ENCODE data around the gene S100PBP. TPM values are rescaled to one million over a fixed set of nuclear protein-coding genes. Genes with fewer than 3 reads are reported as not detected.

S100PBP gene
- total RNA-seq, 1 experiment from 2014 or later, result 30.3 TPM

- DNase-seq (ENCODE audit: low read depth), result no peak
Observed at GRCh38 chr1:32825181-32825580, 7.7 kb downstream of the S100PBP start.

GRCh38 chr1:32828341-32828740, 10.9 kb downstream of the S100PBP start:
- DNase-seq (ENCODE audit: low read depth), result peak; percentile 23

DNA sequence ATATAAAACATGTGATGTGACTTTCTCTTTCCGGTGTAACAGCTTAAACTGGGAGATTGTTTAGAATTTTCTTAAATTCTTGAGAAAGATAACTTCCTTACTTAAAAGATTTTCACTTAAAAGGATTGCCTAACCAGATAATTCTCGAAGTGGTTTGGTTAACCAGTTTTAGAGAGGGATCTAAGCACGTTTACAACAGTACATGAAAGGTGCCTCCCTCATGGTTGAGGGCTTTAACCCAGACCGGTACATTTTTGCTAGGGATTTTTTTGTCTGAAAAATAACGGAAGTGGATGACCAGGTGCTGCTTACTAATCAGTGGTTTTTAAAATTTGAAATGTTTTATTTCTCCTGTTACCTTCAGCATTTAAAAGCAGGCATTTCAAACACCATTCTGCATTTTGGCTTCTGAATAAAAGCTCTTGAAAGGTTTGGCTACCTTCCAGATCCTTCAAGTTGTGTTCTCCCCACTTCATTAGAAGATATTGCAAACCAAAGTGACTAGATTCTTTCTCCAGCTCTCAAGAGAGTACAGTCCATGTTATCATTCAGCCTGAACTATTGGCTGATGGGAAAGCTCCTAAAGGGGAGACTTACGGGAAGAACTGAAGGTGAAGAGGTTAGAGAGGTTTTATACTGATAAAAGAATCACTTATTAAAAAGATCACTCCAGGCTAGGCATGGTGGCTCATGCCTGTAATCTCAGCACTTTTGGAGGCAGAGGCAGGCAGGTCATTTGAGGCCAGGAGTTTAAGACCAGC, 12.8 kb downstream of the S100PBP start:
- no peak for DNase-seq (ENCODE audit: low read depth)

DNA sequence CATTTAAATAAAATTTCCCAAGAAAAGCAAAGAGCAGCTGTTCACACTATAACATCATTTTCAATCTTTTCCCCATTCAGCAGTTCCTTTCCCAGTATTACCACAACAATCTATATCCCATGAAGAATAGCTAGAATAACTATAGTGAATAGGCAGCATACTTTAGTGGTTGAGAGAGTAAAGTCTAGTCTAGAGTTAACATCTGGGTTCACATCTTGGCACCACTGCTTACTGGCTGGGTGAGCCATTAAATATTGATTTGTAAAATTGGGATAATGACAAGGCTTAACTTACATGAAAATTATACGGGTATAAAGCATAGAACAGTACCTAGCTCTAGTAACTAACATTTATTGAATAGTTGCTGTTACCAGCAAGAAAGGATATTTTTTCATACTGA, 14.4 kb downstream of the S100PBP start:
- DNase-seq (ENCODE audit: low read depth), result no peak

GRCh38 chr1:32848354-32849063, 31.1 kb downstream of the S100PBP start:
- DNase-seq (ENCODE audit: low read depth), result no peak

DNA sequence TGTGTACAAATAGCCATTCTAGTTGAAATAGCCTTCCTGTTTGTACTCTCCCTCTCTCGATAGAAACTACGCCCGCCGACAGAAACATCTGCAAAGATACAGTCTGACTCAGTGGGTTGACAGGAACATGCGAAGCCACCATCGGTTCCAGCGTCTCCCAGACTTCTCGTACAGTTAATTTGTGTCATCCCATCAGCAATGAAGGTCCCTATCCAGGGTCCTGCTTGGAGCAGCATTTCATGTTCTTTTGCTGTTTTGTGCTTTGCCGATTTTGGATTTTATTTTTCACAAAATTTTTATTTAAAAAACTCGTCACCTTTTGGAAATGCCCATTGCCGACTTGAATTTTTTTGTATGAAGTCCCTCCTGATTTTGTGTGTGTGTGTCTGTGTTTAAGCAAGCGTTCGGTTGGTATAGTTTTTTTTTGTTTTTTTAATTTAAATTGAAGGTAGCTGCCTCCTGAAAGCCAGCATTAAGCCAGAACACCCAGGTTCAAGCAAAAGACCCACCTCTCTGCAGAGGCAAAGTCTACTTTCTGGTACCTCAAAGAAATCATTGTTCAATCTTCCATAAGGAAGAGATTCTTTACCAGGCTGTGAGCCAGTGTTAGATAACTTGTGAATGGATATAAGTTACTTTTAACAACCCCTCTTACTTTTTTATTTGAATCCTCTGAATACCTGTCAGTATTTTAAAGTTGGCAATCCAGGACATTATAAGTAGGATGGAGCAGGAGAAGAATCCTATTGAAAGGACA, 38.6 kb downstream of the S100PBP start:
- DNase-seq (ENCODE audit: low read depth), result no peak

DNA sequence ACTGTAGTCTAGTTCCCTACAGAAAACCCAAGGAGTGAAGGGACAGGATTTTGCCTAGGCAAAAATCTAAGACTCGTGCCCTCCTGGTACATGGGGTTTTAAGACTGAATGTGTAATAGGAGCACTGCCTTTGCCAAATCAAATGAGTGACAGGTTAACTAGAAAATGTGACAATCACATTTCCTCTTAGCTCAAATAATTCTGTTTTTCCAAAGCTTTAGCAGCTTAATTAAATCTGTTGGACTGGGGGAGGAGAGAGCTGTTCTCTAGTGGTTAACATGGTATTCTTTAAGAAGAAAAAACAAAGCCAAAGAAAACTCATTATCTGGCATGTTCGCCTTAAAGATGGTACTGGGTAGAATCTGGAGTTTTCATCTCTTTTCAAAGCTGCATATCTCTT, 40.7 kb downstream of the S100PBP start:
- DNase-seq (ENCODE audit: low read depth), result no peak

GRCh38 chr1:32858791-32859190, 41.3 kb downstream of the S100PBP start:
- DNase-seq (ENCODE audit: low read depth), result no peak

DNA sequence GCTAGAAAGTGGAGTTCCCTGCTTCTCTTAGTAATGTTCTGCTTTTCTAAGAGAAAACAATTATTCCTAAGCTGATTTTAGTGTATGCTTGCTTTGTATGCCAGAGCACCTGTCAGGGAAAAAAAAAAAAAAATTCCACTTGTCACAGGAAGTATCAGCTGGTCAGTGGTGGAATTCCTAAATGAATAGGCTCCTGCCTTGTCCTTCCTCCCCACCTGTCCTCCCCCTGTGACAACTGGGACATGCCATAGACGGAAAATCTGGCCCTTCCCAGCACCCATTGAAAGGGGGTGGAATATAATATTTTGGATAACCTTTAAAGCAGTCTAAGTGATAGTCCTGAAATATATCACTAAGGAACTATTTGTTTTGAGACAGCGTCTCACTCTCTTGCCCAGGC, 42.5 kb downstream of the S100PBP start:
- DNase-seq (ENCODE audit: low read depth), result no peak

DNA sequence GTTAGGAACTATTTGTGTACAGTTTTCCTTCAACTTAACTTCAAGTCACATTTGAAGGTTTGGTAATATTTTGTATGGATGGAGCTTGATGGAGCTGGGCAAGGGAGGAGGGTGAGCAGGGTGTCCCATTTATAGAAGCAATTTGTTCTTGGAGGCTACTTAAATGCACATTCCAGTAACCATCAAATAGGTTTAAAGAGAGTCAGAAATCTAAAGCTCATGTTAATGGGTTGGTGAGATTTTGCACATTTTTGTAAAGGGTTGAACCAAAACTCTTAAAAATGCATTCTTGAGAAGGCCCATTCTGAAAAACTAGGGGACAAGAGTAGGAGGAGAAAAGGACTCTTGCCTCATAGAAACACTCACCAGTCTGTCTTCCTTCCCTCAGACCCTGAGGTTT, 43.1 kb downstream of the S100PBP start:
- no peak for DNase-seq (ENCODE audit: low read depth)

- DNase-seq (ENCODE audit: low read depth), result peak; percentile 51
Observed at GRCh38 chr1:32861904-32862695, 44.6 kb downstream of the S100PBP start.

GRCh38 chr1:32863218-32863880, 45.9 kb downstream of the S100PBP start:
- DNase-seq (ENCODE audit: low read depth), result no peak

DNA sequence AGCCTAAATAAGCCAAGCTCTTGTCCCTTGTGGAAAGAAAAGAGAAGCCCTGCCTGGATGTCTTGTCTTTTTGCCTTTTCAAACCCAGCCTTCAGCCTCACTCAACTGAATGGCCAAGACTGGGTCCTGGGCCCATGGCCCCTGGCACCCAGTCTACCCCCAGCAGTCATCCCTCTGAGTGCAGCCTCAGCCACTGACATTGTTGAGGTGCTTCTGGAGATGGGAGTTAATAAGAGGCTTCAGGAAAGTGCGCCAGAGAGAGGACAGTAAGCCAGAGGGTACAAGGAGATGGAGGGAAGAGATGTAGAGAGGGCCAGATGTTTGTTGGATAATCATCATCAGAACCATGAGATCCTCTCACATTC, 46.4 kb downstream of the S100PBP start:
- no peak for DNase-seq (ENCODE audit: low read depth)

GRCh38 chr1:32864375-32865019, 47.0 kb downstream of the S100PBP start:
- DNase-seq (ENCODE audit: low read depth), result no peak

GRCh38 chr1:32865639-32866405, 48.4 kb downstream of the S100PBP start:
- no peak for DNase-seq (ENCODE audit: low read depth)

DNA sequence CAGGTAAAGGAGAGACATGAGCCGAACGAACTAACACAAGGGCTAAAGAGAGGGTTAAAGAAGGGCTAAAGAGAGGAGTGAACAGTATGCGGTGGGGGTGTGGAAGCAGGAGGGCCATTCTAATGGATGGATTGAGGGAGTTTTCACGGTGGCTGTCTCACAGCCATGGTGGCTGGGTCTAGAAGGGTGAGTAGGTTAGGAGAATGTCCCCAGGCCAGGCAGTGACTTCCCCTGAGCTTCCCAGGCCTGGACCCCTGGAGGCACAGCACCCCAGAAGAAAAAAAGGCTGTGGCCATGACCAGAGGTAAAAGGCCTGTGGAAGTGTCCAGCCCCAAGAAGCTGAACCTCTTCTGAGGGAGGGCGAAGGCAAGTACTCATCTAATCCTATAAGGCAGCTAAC, 49.7 kb downstream of the S100PBP start:
- DNase-seq (ENCODE audit: low read depth), result no peak

GRCh38 chr1:32867671-32868070, 50.2 kb downstream of the S100PBP start:
- no peak for DNase-seq (ENCODE audit: low read depth)

GRCh38 chr1:32868085-32868484, 50.6 kb downstream of the S100PBP start:
- no peak for DNase-seq (ENCODE audit: low read depth)

GRCh38 chr1:32868806-32869455, 51.5 kb downstream of the S100PBP start:
- DNase-seq (ENCODE audit: low read depth), result no peak
